ENCODE data around the gene PKMYT1.
"Not testable (repeated sequence)": the region's sequence is repeated elsewhere in the genome, so short reads cannot be mapped to it uniquely, and the experiment has no call there.

Gene PKMYT1

GRCh38 chr16:2929693-2930092, 50.6 kb downstream of the PKMYT1 start:
- no peak for FAIRE-seq

GRCh38 chr16:2928796-2929195, 51.5 kb downstream of the PKMYT1 start:
- FAIRE-seq = no peak

- not testable (repeated sequence) for FAIRE-seq
These were observed 52.1 kb downstream of the PKMYT1 start for GRCh38 chr16:2928151-2928550.

GRCh38 chr16:2927010-2927646, 53.1 kb downstream of the PKMYT1 start:
- no peak for FAIRE-seq

GRCh38 chr16:2926650-2926999, 53.6 kb downstream of the PKMYT1 start:
- FAIRE-seq = no peak

- FAIRE-seq = no peak
These were observed 54.1 kb downstream of the PKMYT1 start for GRCh38 chr16:2925951-2926649.

GRCh38 chr16:2924901-2925755, 55.1 kb downstream of the PKMYT1 start:
- no peak for FAIRE-seq

- FAIRE-seq = no peak
These were observed 56.8 kb downstream of the PKMYT1 start for GRCh38 chr16:2923481-2923880.
